Left lung (tissue), 14 donors: Measurements from ENCODE around the gene OR4A47. TPM values are rescaled to one million over a fixed set of nuclear protein-coding genes. Genes with fewer than 3 reads are reported as not detected.
"Not testable (repeated sequence)": the region's sequence is repeated elsewhere in the genome, so short reads cannot be mapped to it uniquely, and the experiment has no call there.

Source experiments
- ATAC-seq: fragments of 200-7000 bp; cut with Tn5 transposase; one replicate; pipeline ENCODE4 v1.9.1; 2020; ENCODE audit warnings: moderate library complexity
- DNase-seq, 4 donors: peaks; one replicate each; pipeline ENCODE4 v3.0.0-alpha.2; 2013 to 2020
- H3K27ac ChIP-seq, 2 donors: fragments of 200-600 bp; sonication (generic) in 1 of 2; one replicate each; pipeline versions ENCODE4 v1.5.0 to v1.8.0; 2020 to 2021
- H3K27me3 ChIP-seq, 2 donors: fragments of 200-600 bp; sonication (generic) in 1 of 2; one replicate each; pipeline versions ENCODE4 v1.5.0 to v1.8.0; 2020 to 2021
- H3K36me3 ChIP-seq, 2 donors: fragments of 200-600 bp; sonication (generic) in 1 of 2; one replicate each; pipeline versions ENCODE4 v1.5.0 to v1.8.0; 2020 to 2021
- H3K4me1 ChIP-seq, 2 donors: fragments of 200-600 bp; one replicate each; pipeline ENCODE4 v1.8.0; 2021
- H3K4me3 ChIP-seq, 2 donors: fragments of 200-600 bp; sonication (generic) in 1 of 2; one replicate each; pipeline versions ENCODE4 v1.5.0 to v1.8.0; 2020 to 2021; ENCODE audit warnings: mild to moderate bottlenecking in 1 of 2
- H3K9me3 ChIP-seq, 2 donors: fragments of 200-600 bp; sonication (generic) in 1 of 2; one replicate each; pipeline versions ENCODE4 v1.5.0 to v1.8.0; 2020 to 2021
- intact Hi-C, 2 donors: fragments of 100-400 bp; cut with DNase I; formaldehyde crosslinking; loops; one replicate each; pipeline versions ENCODE4 v1.11.2 to v1.14.2; 2022
- long read RNA-seq, 12 donors: library from polyadenylated mRNA in 2 of 12; unstranded in 2 of 12; transcript quantifications; one replicate each; pipeline ENCODE4 v2.0.0 and lab custom pipeline, GENCODE V29; 2019 to 2026
- polyA plus RNA-seq, 6 donors: library from polyadenylated mRNA; unstranded; fragments of 120-200 nt; gene quantifications; one replicate each; pipeline ENCODE4 v1.2.1, GENCODE V29; 2013; ENCODE audit not compliant: insufficient read length in 6 of 6
- total RNA-seq, 2 donors: library from RNA; stranded (reverse); fragmentation: NEBNext Ultra II Directional; extraction: Animal tissue kit (Norgen Biotek cat#: 25700); gene quantifications; one replicate each; pipeline ENCODE4 v1.2.1, GENCODE V29; 2021
- TF ChIP-seq, protein P1 (sequence below), 2 donors: fragments of 200-600 bp; sonication (generic) in 1 of 2; IDR thresholded peaks; one replicate each; pipeline versions ENCODE4 v1.5.0 to v1.8.0; 2021; ENCODE audit warnings: antibody characterized with exemption in 2 of 2
- donor health status: DM: no; HTN: yes; CAD: no.
- donor health status: DM: no; HTN: no; CAD: no.

OR4A47 gene
- total RNA-seq (not detected), polyA plus RNA-seq (not detected)
- long read RNA-seq, donor 1, result 0 reads
- long read RNA-seq, donor 2, result 0 reads
- long read RNA-seq, donor 3, result 0 reads
- long read RNA-seq, donor 4, result 0 reads
- long read RNA-seq, donor 5, result 0 reads
- long read RNA-seq, donor 6, result 0 reads
- long read RNA-seq, donor 7, result 0 reads
- long read RNA-seq, donor 8, result 0 reads
- long read RNA-seq, donor 9, result 0 reads
- long read RNA-seq, donor 10, result 0 reads
- long read RNA-seq, donor 11, partial matches to known transcripts, result 0 of 1 reads
- long read RNA-seq, donor 11, other reads (novel, unspliced or antisense), result 0 of 1 reads
- long read RNA-seq, donor 12, result 0 reads

DNA sequence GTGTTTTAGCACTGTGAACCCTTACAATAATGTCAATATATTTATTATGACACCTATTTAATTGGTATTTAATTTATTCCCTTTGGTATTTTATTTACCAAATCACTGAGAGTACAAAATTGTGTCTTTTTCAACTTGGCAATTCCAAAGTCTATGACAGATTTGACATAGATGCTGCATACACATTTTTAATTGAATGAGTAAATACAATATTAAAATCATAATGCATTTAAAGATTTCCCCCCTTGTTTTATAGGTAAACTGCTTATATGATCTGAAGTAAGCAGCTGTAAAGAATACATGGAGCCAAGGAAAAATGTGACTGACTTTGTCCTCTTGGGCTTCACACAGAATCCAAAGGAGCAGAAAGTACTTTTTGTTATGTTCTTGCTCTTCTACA, at the start of gene OR4A47:
Gene OR4A47, plus strand, starts transcription at position 301 of the 400 bp plus-strand sequence. Its CDS starts 0 bp downstream, at position 301.
- DNase-seq, H3K36me3 ChIP-seq, H3K27me3 ChIP-seq, H3K9me3 ChIP-seq, intact Hi-C loops, H3K4me1 ChIP-seq, H3K27ac ChIP-seq, ATAC-seq, H3K4me3 ChIP-seq: not testable (repeated sequence)

DNA sequence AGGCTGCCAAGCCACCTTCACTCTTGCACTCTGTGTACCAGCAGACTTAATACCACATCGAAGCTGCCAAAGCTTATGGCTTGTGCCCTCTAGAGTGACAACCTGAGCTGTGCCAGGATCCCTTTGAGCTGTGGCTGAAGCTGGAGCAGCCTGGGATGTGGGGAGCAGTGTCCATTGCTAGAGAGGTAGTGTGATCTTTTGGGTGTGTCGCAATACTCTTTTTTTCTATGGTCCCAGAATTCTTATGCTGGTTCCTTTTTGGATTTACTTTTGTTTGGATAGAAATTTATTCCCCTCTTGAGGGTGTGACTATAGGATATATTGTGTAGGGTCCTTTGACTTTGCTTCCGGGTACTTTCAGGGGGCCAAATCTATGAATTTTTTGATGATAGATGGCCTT, 32.7 kb upstream of the OR4A47 start:
- ATAC-seq, DNase-seq, intact Hi-C loops, H3K27me3 ChIP-seq, H3K4me1 ChIP-seq, H3K4me3 ChIP-seq, H3K27ac ChIP-seq, H3K36me3 ChIP-seq: not testable (repeated sequence)
- H3K9me3 ChIP-seq, result peaks cover 0 to 16% of the 10 kb centered on the region in 2 donors

GRCh38 chr11:48473966-48474365, 14.6 kb upstream of the OR4A47 start:
- intact Hi-C loops, H3K27ac ChIP-seq, ATAC-seq, H3K4me3 ChIP-seq, H3K36me3 ChIP-seq, H3K4me1 ChIP-seq, H3K27me3 ChIP-seq, DNase-seq: not testable (repeated sequence)
- H3K9me3 ChIP-seq, result peaks cover 0 to 28% of the 10 kb centered on the region in 2 donors

- H3K4me3 ChIP-seq, DNase-seq, H3K27ac ChIP-seq, ATAC-seq, intact Hi-C loops, H3K27me3 ChIP-seq, H3K36me3 ChIP-seq, H3K4me1 ChIP-seq: not testable (repeated sequence)
- H3K9me3 ChIP-seq, result peaks cover 0 to 28% of the 10 kb centered on the region in 2 donors
Observed at GRCh38 chr11:48474703-48475102, 13.9 kb upstream of the OR4A47 start.

DNA sequence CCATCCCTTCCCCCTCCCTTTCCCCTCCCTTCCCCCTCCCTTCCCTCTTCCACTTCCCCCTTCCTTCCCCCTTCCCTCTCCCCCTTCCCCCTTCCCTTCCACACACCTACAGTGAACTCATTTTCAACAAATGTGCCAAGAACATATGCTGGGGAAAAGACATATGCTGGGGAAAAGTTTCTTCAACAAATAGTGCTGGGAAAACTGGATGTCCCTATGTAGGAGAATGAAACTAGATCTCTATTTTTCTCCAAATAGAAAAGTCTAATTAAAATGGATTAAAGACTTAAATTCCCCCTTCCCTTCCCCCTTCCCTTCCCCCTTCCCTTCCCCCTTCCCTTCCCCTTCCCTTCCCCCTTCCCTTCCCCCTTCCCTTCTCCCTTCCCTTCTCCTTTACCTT, 17.6 kb downstream of the OR4A47 start:
- ATAC-seq, H3K4me3 ChIP-seq, H3K36me3 ChIP-seq, H3K9me3 ChIP-seq, intact Hi-C loops, H3K27me3 ChIP-seq, H3K4me1 ChIP-seq, DNase-seq, H3K27ac ChIP-seq: not testable (repeated sequence)

- Histone ChIP-seq H3K27ac (no peak overlapping the region), H3K9me3 (peaks cover 0 to 23% of the 10 kb centered on the region in 2 donors), H3K4me3 (no peak overlapping the region), H3K36me3 (no peaks in the 10 kb centered on the region), H3K27me3 (no peaks in the 10 kb centered on the region), H3K4me1 (no peaks in the 10 kb centered on the region)
- TF ChIP-seq, protein P1, sequence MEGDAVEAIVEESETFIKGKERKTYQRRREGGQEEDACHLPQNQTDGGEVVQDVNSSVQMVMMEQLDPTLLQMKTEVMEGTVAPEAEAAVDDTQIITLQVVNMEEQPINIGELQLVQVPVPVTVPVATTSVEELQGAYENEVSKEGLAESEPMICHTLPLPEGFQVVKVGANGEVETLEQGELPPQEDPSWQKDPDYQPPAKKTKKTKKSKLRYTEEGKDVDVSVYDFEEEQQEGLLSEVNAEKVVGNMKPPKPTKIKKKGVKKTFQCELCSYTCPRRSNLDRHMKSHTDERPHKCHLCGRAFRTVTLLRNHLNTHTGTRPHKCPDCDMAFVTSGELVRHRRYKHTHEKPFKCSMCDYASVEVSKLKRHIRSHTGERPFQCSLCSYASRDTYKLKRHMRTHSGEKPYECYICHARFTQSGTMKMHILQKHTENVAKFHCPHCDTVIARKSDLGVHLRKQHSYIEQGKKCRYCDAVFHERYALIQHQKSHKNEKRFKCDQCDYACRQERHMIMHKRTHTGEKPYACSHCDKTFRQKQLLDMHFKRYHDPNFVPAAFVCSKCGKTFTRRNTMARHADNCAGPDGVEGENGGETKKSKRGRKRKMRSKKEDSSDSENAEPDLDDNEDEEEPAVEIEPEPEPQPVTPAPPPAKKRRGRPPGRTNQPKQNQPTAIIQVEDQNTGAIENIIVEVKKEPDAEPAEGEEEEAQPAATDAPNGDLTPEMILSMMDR (IDR thresholded peaks at IDR 0.05), result no peak
- ATAC-seq, result no peak
- no peak for DNase-seq
- intact Hi-C loops, result no loop called here
Observed at GRCh38 chr11:48538991-48539390, 50.4 kb downstream of the OR4A47 start.

Other genes with a start within 250 kb of the OR4A47 start
- gene OR4X2, start 243.7 kb upstream of the OR4A47 start, total RNA-seq, result not detected
- not detected for gene OR4X2, start 243.7 kb upstream of the OR4A47 start, polyA plus RNA-seq
- gene OR4X1, start 224.9 kb upstream of the OR4A47 start, total RNA-seq, result not detected
- not detected for gene OR4X1, start 224.9 kb upstream of the OR4A47 start, polyA plus RNA-seq
- gene OR4S1, start 182.6 kb upstream of the OR4A47 start, total RNA-seq, result not detected
- not detected for gene OR4S1, start 182.6 kb upstream of the OR4A47 start, polyA plus RNA-seq
- not detected for gene OR4C3, start 163.9 kb upstream of the OR4A47 start, total RNA-seq
- gene OR4C3, start 163.9 kb upstream of the OR4A47 start, polyA plus RNA-seq, result not detected
- gene OR4C5, start 122.3 kb upstream of the OR4A47 start, total RNA-seq, result not detected
- gene OR4C5, start 122.3 kb upstream of the OR4A47 start, polyA plus RNA-seq, result not detected